ENCODE results near the gene ESPN.
A peak's percentile ranks its signal among the peaks of the same experiment; 100 is the strongest.
"Not testable (repeated sequence)": the region's sequence is repeated elsewhere in the genome, so short reads cannot be mapped to it uniquely, and the experiment has no call there.

Gene ESPN

GRCh38 chr1:6395130-6395529 is 29.4 kb upstream of the ESPN start:
- DNase-seq (ENCODE audit: low spot score in 2 of 2); in situ Hi-C loops (cut with MboI; ENCODE audit: low sequenced_read_pairs): not testable (repeated sequence)
- H3K4me1 ChIP-seq: peaks cover 15% of the 10 kb centered on the region

GRCh38 chr1:6395781-6396244 is 28.8 kb upstream of the ESPN start:
- in situ Hi-C loops (cut with MboI; ENCODE audit: low sequenced_read_pairs); H3K4me3 ChIP-seq; H3K27me3 ChIP-seq (ENCODE audit: low read depth); H3K36me3 ChIP-seq (replicated peaks); H3K9me3 ChIP-seq; DNase-seq (ENCODE audit: low spot score in 2 of 2): not testable (repeated sequence)
- H3K4me1 ChIP-seq: peaks cover 15% of the 10 kb centered on the region

More at GRCh38 chr1:6395130-6395529, 29.4 kb upstream of the ESPN start:
- H3K9me3 ChIP-seq; H3K4me3 ChIP-seq; H3K27me3 ChIP-seq (ENCODE audit: low read depth); H3K36me3 ChIP-seq (replicated peaks): not testable (repeated sequence)

GRCh38 chr1:6396998-6397397 is 27.6 kb upstream of the ESPN start:
- no peaks in the 10 kb centered on the region for H3K9me3 ChIP-seq
- in situ Hi-C loops (cut with MboI; ENCODE audit: low sequenced_read_pairs): no loop called here
- no peaks in the 10 kb centered on the region for H3K27me3 ChIP-seq (ENCODE audit: low read depth)
- no peak overlapping the region for H3K4me3 ChIP-seq
- peaks cover 8% of the 10 kb centered on the region for H3K4me1 ChIP-seq
- DNase-seq (ENCODE audit: low spot score in 2 of 2): no peak
- no peaks in the 10 kb centered on the region for H3K36me3 ChIP-seq (replicated peaks)

- DNase-seq (ENCODE audit: low spot score in 2 of 2): no peak
- H3K4me1 ChIP-seq: peaks cover 4% of the 10 kb centered on the region
- no peak overlapping the region for H3K4me3 ChIP-seq
- no peaks in the 10 kb centered on the region for H3K27me3 ChIP-seq (ENCODE audit: low read depth)
- in situ Hi-C loops (cut with MboI; ENCODE audit: low sequenced_read_pairs): no loop called here
- H3K9me3 ChIP-seq: no peaks in the 10 kb centered on the region
- H3K36me3 ChIP-seq (replicated peaks): no peaks in the 10 kb centered on the region
Measured at GRCh38 chr1:6397844-6398441, 26.6 kb upstream of the ESPN start.

- H3K4me1 ChIP-seq: peaks cover under 1% of the 10 kb centered on the region; the same call in 1 of the 2 replicates
- no peak overlapping the region for H3K4me3 ChIP-seq
- no peaks in the 10 kb centered on the region for H3K9me3 ChIP-seq
- no peaks in the 10 kb centered on the region for H3K36me3 ChIP-seq (replicated peaks)
- in situ Hi-C loops (cut with MboI; ENCODE audit: low sequenced_read_pairs): no loop called here
- H3K27me3 ChIP-seq (ENCODE audit: low read depth): no peaks in the 10 kb centered on the region
- no peak for DNase-seq (ENCODE audit: low spot score in 2 of 2)
Measured at GRCh38 chr1:6399294-6399693, 25.3 kb upstream of the ESPN start.

- in situ Hi-C loops (cut with MboI; ENCODE audit: low sequenced_read_pairs): loop anchor here (5.0 to 10.0 kb wide), 2 partner anchors 34 to 147 kb away; no protein-coding TSS in a partner anchor
- no peaks in the 10 kb centered on the region; the same call in 1 of the 2 replicates for H3K4me1 ChIP-seq
- no peak overlapping the region for H3K4me3 ChIP-seq
- no peaks in the 10 kb centered on the region for H3K9me3 ChIP-seq
- no peaks in the 10 kb centered on the region for H3K27me3 ChIP-seq (ENCODE audit: low read depth)
- DNase-seq (ENCODE audit: low spot score in 2 of 2): no peak
- no peaks in the 10 kb centered on the region for H3K36me3 ChIP-seq (replicated peaks)
Measured at GRCh38 chr1:6401673-6402072, 22.9 kb upstream of the ESPN start.

- Histone ChIP-seq H3K9me3 (no peaks in the 10 kb centered on the region), H3K4me3 (no peak overlapping the region), H3K4me1 (no peaks in the 10 kb centered on the region; the same call in 1 of the 2 replicates), H3K36me3 (replicated peaks) (no peaks in the 10 kb centered on the region), H3K27me3 (ENCODE audit: low read depth) (0 out of 2 replicates have a peak, but pooled peaks cover 2% of the 10 kb centered on the region)
- no peak for DNase-seq (ENCODE audit: low spot score in 2 of 2)
- in situ Hi-C loops (cut with MboI; ENCODE audit: low sequenced_read_pairs): loop anchor here (10.0 kb wide), 1 partner anchor 153 kb away; no protein-coding TSS in a partner anchor
Measured at GRCh38 chr1:6408023-6408422, 16.6 kb upstream of the ESPN start.

- Histone ChIP-seq H3K9me3 (no peaks in the 10 kb centered on the region), H3K4me3 (no peak overlapping the region), H3K4me1 (peaks cover 2% of the 10 kb centered on the region), H3K27me3 (ENCODE audit: low read depth) (0 out of 2 replicates have a peak, but pooled peaks cover 2% of the 10 kb centered on the region), H3K36me3 (replicated peaks) (no peaks in the 10 kb centered on the region)
- no peak for DNase-seq (ENCODE audit: low spot score in 2 of 2)
- in situ Hi-C loops (cut with MboI; ENCODE audit: low sequenced_read_pairs): loop anchor here (10.0 kb wide), 1 partner anchor 154 kb away; no protein-coding TSS in a partner anchor
Measured at GRCh38 chr1:6409053-6409452, 15.5 kb upstream of the ESPN start.

- peaks cover 5% of the 10 kb centered on the region; the same call in 1 of the 2 replicates for H3K27me3 ChIP-seq (ENCODE audit: low read depth)
Measured at GRCh38 chr1:6409733-6410132, 14.8 kb upstream of the ESPN start.

GRCh38 chr1:6410248-6410893 is 14.2 kb upstream of the ESPN start:
- no peak overlapping the region for H3K4me3 ChIP-seq
- no peaks in the 10 kb centered on the region for H3K36me3 ChIP-seq (replicated peaks)
- H3K4me1 ChIP-seq: peaks cover 10% of the 10 kb centered on the region
- in situ Hi-C loops (cut with MboI; ENCODE audit: low sequenced_read_pairs): no loop called here
- no peaks in the 10 kb centered on the region for H3K9me3 ChIP-seq
- peaks cover 8% of the 10 kb centered on the region; the same call in 1 of the 2 replicates for H3K27me3 ChIP-seq (ENCODE audit: low read depth)
- no peak for DNase-seq (ENCODE audit: low spot score in 2 of 2)

More at GRCh38 chr1:6409733-6410132, 14.8 kb upstream of the ESPN start:
- Histone ChIP-seq H3K9me3 (no peaks in the 10 kb centered on the region), H3K36me3 (replicated peaks) (no peaks in the 10 kb centered on the region), H3K4me3 (no peak overlapping the region), H3K4me1 (peaks cover 8% of the 10 kb centered on the region)
- no peak for DNase-seq (ENCODE audit: low spot score in 2 of 2)
- in situ Hi-C loops (cut with MboI; ENCODE audit: low sequenced_read_pairs): loop anchor here (10.0 kb wide), 1 partner anchor 155 kb away; no protein-coding TSS in a partner anchor

- Histone ChIP-seq H3K27me3 (ENCODE audit: low read depth) (peaks cover 13% of the 10 kb centered on the region), H3K4me1 (peaks cover 10% of the 10 kb centered on the region), H3K4me3 (no peak overlapping the region), H3K36me3 (replicated peaks) (no peaks in the 10 kb centered on the region), H3K9me3 (no peaks in the 10 kb centered on the region)
- in situ Hi-C loops (cut with MboI; ENCODE audit: low sequenced_read_pairs): no loop called here
- DNase-seq (ENCODE audit: low spot score in 2 of 2): no peak
Measured at GRCh38 chr1:6412896-6413295, 11.7 kb upstream of the ESPN start.

GRCh38 chr1:6414443-6414844 is 10.1 kb upstream of the ESPN start:
- peak; percentile 76 to 82 for DNase-seq (ENCODE audit: low spot score in 2 of 2)

GRCh38 chr1:6414881-6415626 is 9.5 kb upstream of the ESPN start:
- in situ Hi-C loops (cut with MboI; ENCODE audit: low sequenced_read_pairs): no loop called here
- H3K27me3 ChIP-seq (ENCODE audit: low read depth): peaks cover 22% of the 10 kb centered on the region
- H3K9me3 ChIP-seq: no peaks in the 10 kb centered on the region
- no peaks in the 10 kb centered on the region for H3K36me3 ChIP-seq (replicated peaks)
- peaks cover 12% of the 10 kb centered on the region for H3K4me1 ChIP-seq
- no peak overlapping the region for H3K4me3 ChIP-seq
- DNase-seq (ENCODE audit: low spot score in 2 of 2): no peak

More at GRCh38 chr1:6414443-6414844, 10.1 kb upstream of the ESPN start:
- Histone ChIP-seq H3K9me3 (no peaks in the 10 kb centered on the region), H3K36me3 (replicated peaks) (no peaks in the 10 kb centered on the region), H3K4me3 (no peak overlapping the region), H3K4me1 (peaks cover 10% of the 10 kb centered on the region), H3K27me3 (ENCODE audit: low read depth) (peaks cover 22% of the 10 kb centered on the region)
- in situ Hi-C loops (cut with MboI; ENCODE audit: low sequenced_read_pairs): no loop called here

Measured in HAP-1 (cell line).